Upper lobe of left lung (tissue), 6 donors: ENCODE results near the gene DCK. TPM values are rescaled to one million over a fixed set of nuclear protein-coding genes. Genes with fewer than 3 reads are reported as not detected.

Source experiments
- ATAC-seq, 2 donors: fragments of 200-7000 bp; cut with Tn5 transposase; one replicate each; pipeline ENCODE4 v1.9.1; 2022; ENCODE audit warnings: mild to moderate bottlenecking in 2 of 2, moderate library complexity in 2 of 2; ENCODE audit not compliant: low FRiP score in 2 of 2
- DNase-seq, 2 donors: peaks; one replicate each; pipeline ENCODE4 v3.0.0-alpha.2; 2019 to 2020
- H3K27ac ChIP-seq, 4 donors: fragments of 200-600 bp; sonication (generic); one replicate each; pipeline ENCODE4 v1.5.1; 2016 to 2019
- H3K27me3 ChIP-seq, 4 donors: fragments of 200-600 bp; sonication (generic); one replicate each; pipeline ENCODE4 v1.5.1; 2017 to 2019
- H3K36me3 ChIP-seq, 4 donors: fragments of 200-600 bp; sonication (generic); one replicate each; pipeline ENCODE4 v1.5.1; 2016 to 2019
- H3K4me1 ChIP-seq, 4 donors: fragments of 200-600 bp; sonication (generic); one replicate each; pipeline ENCODE4 v1.5.1; 2018 to 2019
- H3K4me3 ChIP-seq, 4 donors: fragments of 200-600 bp; sonication (generic); one replicate each; pipeline ENCODE4 v1.5.1; 2017 to 2019; ENCODE audit warnings: mild to moderate bottlenecking in 2 of 4, moderate library complexity in 1 of 4
- H3K9me3 ChIP-seq, 4 donors: fragments of 200-600 bp; sonication (generic); one replicate each; pipeline ENCODE4 v1.5.1; 2018 to 2019
- EP300 ChIP-seq, 4 donors: sonication (generic); formaldehyde crosslinking; IDR thresholded peaks; one replicate each; pipeline ENCODE4 v1.5.1; 2017; ENCODE audit warnings: antibody characterized with exemption in 4 of 4, control low read depth in 2 of 4
- POLR2A ChIP-seq, 4 donors: fragments of 450-650 bp; IDR thresholded peaks; one replicate each; pipeline ENCODE4 v1.5.1; 2016 to 2017; ENCODE audit warnings: antibody characterized with exemption in 4 of 4, mild to moderate bottlenecking in 2 of 4
- POLR2AphosphoS5 ChIP-seq, 2 donors: sonication (generic); formaldehyde crosslinking; IDR thresholded peaks; one replicate each; pipeline ENCODE4 v1.5.1; 2017; ENCODE audit warnings: antibody characterized with exemption in 2 of 2
- WGBS, 2 donors: methylation state at CpG; one replicate each; pipeline ENCODE4 v1.1.5; 2017 to 2018; 5-methylcytosine and 5-hydroxymethylcytosine counted together
- total RNA-seq, 6 donors: library from RNA; depleted of rRNA in 4 of 6; stranded (reverse); fragments of >200 nt in 4 of 6; gene quantifications; one replicate each; pipeline versions ENCODE4 v1.1.0 to v1.2.1, GENCODE V29; 2016 to 2021
- TF ChIP-seq, protein P1 (sequence below), 6 experiments: fragments of 450-650 bp in 4 of 6; fragments of 200-600 bp in 2 of 6; sonication (generic) in 2 of 6; IDR thresholded peaks; one replicate each; pipeline ENCODE4 v1.5.1; 2016 to 2019; ENCODE audit warnings: antibody characterized with exemption in 6 of 6
- donor health status: DM: no; HTN: no; CAD: no; lungs with moderate emphysema.
- donor health status: DM: no; HTN: yes; CAD: no; lungs with severe emphysema.

Gene DCK
- total RNA-seq, 6 donors from 2014 or later, result 11.5 to 20.8 (median 15.6) TPM

GRCh38 chr4:70969076-70969475 is 24.4 kb upstream of the DCK start:
- H3K27me3 ChIP-seq, result no peaks in the 10 kb centered on the region
- ATAC-seq (no peak), DNase-seq (no peak)
- H3K4me1 ChIP-seq, result no peaks in the 10 kb centered on the region
- no peak overlapping the region for H3K27ac ChIP-seq
- TF ChIP-seq, protein P1, sequence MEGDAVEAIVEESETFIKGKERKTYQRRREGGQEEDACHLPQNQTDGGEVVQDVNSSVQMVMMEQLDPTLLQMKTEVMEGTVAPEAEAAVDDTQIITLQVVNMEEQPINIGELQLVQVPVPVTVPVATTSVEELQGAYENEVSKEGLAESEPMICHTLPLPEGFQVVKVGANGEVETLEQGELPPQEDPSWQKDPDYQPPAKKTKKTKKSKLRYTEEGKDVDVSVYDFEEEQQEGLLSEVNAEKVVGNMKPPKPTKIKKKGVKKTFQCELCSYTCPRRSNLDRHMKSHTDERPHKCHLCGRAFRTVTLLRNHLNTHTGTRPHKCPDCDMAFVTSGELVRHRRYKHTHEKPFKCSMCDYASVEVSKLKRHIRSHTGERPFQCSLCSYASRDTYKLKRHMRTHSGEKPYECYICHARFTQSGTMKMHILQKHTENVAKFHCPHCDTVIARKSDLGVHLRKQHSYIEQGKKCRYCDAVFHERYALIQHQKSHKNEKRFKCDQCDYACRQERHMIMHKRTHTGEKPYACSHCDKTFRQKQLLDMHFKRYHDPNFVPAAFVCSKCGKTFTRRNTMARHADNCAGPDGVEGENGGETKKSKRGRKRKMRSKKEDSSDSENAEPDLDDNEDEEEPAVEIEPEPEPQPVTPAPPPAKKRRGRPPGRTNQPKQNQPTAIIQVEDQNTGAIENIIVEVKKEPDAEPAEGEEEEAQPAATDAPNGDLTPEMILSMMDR (IDR thresholded peaks at IDR 0.05), result no peak
- TF ChIP-seq POLR2A (IDR thresholded peaks at IDR 0.05) (no peak), POLR2AphosphoS5 (IDR thresholded peaks at IDR 0.05) (no peak), EP300 (IDR thresholded peaks at IDR 0.05) (no peak)
- no peak overlapping the region for H3K4me3 ChIP-seq
- WGBS, 2 donors, result 90 to 92% methylated on average over 7 of the region's 7 CpGs
- peaks cover 0 to 9% (median 2%) of the 10 kb centered on the region in 4 donors for H3K36me3 ChIP-seq
- no peaks in the 10 kb centered on the region for H3K9me3 ChIP-seq

GRCh38 chr4:70976252-70976651 is 17.2 kb upstream of the DCK start:
- Histone ChIP-seq H3K4me1 (peaks cover 0 to 5% (median 0%) of the 10 kb centered on the region in 4 donors), H3K36me3 (peaks cover 0 to 8% (median 2%) of the 10 kb centered on the region in 4 donors), H3K27ac (no peak overlapping the region), H3K27me3 (no peaks in the 10 kb centered on the region), H3K4me3 (no peak overlapping the region), H3K9me3 (no peaks in the 10 kb centered on the region)
- TF ChIP-seq, protein P1 (IDR thresholded peaks at IDR 0.05), result no peak
- TF ChIP-seq POLR2A (IDR thresholded peaks at IDR 0.05) (no peak), POLR2AphosphoS5 (IDR thresholded peaks at IDR 0.05) (no peak)
- 86 to 87% methylated on average over 3 of the region's 3 CpGs for WGBS, 2 donors
- DNase-seq (no peak), ATAC-seq (no peak)

DNA sequence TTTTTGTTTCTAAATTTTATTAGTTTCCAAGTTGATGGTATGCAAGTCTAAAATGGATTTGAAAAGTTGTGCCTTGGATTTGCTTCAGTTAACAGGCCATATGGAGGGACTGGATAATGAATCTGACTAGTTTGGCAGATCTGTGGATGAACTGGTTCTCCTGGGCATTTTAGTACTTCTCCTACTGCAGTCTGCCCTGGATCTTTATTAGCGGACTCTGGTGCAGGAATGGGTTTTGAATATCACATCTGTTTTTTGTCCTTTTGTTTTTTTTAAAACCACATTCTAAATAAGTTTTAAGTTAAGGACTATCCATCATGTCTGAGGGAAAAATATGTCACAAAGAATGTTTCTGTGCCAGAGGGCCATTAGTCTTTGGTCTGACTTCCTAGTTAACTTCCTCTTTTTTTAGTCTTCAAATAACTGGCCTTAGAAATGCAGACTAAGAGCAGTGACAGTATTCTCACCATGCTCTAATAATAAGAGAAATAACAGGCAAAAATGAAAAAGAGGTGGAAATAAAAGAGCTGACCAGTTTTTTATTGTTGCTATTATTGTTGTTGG is 13.9 kb upstream of the DCK start:
- ATAC-seq (no peak), DNase-seq (no peak)
- Histone ChIP-seq H3K9me3 (no peaks in the 10 kb centered on the region), H3K36me3 (peaks cover 0 to 8% (median under 1%) of the 10 kb centered on the region in 4 donors), H3K4me3 (no peak overlapping the region), H3K4me1 (peaks cover 0 to 5% (median 0%) of the 10 kb centered on the region in 4 donors), H3K27ac (no peak overlapping the region), H3K27me3 (no peaks in the 10 kb centered on the region)
- TF ChIP-seq, protein P1 (IDR thresholded peaks at IDR 0.05), result no peak
- TF ChIP-seq POLR2A (IDR thresholded peaks at IDR 0.05) (no peak), POLR2AphosphoS5 (IDR thresholded peaks at IDR 0.05) (no peak), EP300 (IDR thresholded peaks at IDR 0.05) (no peak)
- WGBS, 2 donors, result 67 to 78% methylated on average over 1 of the region's 1 CpG

GRCh38 chr4:70980196-70980595 is 13.3 kb upstream of the DCK start:
- no peak overlapping the region for H3K4me3 ChIP-seq
- no peak for TF ChIP-seq EP300 (IDR thresholded peaks at IDR 0.05)
- TF ChIP-seq, protein P1 (IDR thresholded peaks at IDR 0.05), result no peak
- no peak for TF ChIP-seq POLR2A (IDR thresholded peaks at IDR 0.05)
- no peak for TF ChIP-seq POLR2AphosphoS5 (IDR thresholded peaks at IDR 0.05)
- no peaks in the 10 kb centered on the region for H3K9me3 ChIP-seq
- H3K27me3 ChIP-seq, result no peaks in the 10 kb centered on the region
- H3K36me3 ChIP-seq, result peaks cover 0 to 8% (median 0%) of the 10 kb centered on the region in 4 donors
- no peak for DNase-seq
- peaks cover 0 to 5% (median 0%) of the 10 kb centered on the region in 4 donors for H3K4me1 ChIP-seq
- no peak for ATAC-seq
- no peak overlapping the region for H3K27ac ChIP-seq

DNA sequence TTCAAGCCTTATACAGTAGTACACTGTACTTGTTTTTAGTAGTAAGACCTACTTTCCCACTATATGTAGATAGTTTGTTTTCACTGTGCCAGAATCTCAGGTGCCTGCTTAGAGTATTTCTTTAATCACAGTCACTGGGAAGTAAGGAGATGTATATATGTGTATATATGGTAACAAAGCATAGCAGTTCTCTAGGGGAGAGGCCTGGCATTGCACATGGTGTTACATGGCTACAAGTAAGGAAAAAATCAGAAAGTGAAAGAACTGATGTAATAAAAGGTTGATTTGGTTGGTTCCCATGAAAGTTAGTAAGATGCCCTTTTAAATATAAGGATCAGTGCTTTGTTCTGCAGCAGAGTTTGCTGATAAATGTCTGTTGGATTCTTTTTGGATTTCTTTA is 9.3 kb upstream of the DCK start:
- H3K9me3 ChIP-seq, result no peaks in the 10 kb centered on the region
- H3K4me3 ChIP-seq, result no peak overlapping the region
- peaks cover 0 to 5% (median 0%) of the 10 kb centered on the region in 4 donors for H3K4me1 ChIP-seq
- H3K36me3 ChIP-seq, result no peaks in the 10 kb centered on the region
- no peaks in the 10 kb centered on the region for H3K27me3 ChIP-seq
- TF ChIP-seq, protein P1 (IDR thresholded peaks at IDR 0.05), result no peak
- no peak for TF ChIP-seq POLR2AphosphoS5 (IDR thresholded peaks at IDR 0.05)
- no peak for TF ChIP-seq EP300 (IDR thresholded peaks at IDR 0.05)
- no peak for TF ChIP-seq POLR2A (IDR thresholded peaks at IDR 0.05)
- no peak overlapping the region for H3K27ac ChIP-seq
- no peak for ATAC-seq
- no peak for DNase-seq
